Measurements from ENCODE around the gene SLC14A1.

- TF ChIP-seq ARNTL (CRISPR knock-in tag; IDR thresholded peaks at IDR 0.05; ENCODE audit: borderline replicate concordance, low read depth): no peak
- TF ChIP-seq RARB (CRISPR knock-in tag; IDR thresholded peaks at IDR 0.05): no peak
- no peak for TF ChIP-seq ZFP30 (CRISPR knock-in tag; IDR thresholded peaks at IDR 0.05)
- TF ChIP-seq, protein P1, sequence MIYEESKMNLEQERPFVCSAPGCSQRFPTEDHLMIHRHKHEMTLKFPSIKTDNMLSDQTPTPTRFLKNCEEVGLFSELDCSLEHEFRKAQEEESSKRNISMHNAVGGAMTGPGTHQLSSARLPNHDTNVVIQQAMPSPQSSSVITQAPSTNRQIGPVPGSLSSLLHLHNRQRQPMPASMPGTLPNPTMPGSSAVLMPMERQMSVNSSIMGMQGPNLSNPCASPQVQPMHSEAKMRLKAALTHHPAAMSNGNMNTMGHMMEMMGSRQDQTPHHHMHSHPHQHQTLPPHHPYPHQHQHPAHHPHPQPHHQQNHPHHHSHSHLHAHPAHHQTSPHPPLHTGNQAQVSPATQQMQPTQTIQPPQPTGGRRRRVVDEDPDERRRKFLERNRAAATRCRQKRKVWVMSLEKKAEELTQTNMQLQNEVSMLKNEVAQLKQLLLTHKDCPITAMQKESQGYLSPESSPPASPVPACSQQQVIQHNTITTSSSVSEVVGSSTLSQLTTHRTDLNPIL (CRISPR knock-in tag; IDR thresholded peaks at IDR 0.05; ENCODE audit: low read depth): no peak
These were observed 26.1 kb downstream of the SLC14A1 start for GRCh38 chr18:45749918-45750689.
